Measurements from ENCODE around the gene FHIT.

FHIT gene

DNA sequence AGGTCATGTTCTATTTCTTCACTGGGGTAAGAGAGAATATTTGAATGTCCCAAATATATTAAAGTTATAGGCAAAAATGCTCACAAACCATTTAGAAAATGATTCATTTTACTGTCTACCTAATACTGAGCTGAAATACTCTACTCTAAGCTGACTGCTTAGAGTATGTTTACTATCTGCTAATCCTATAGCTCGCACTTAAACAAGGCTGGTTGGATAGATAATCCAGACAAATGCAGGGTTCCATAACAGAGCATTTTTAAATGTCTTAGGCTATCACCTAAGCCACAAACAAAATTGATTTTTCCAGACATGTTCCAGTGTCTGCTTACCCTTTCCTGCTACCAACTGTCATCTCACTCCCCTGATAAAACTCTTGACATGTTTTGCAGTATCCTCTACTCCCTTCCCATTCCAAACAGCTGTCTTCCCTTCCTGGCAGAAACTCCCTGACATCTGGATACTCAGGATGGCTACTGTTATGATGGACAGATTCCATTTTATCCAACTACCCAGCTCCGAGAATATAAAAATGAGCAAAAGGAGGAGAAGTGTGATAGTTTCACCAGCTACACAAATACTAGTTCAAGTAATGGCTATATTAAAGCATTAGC is 1034.7 kb downstream of the FHIT start:
- no peak for DNase-seq (ENCODE audit: low read depth)

DNA sequence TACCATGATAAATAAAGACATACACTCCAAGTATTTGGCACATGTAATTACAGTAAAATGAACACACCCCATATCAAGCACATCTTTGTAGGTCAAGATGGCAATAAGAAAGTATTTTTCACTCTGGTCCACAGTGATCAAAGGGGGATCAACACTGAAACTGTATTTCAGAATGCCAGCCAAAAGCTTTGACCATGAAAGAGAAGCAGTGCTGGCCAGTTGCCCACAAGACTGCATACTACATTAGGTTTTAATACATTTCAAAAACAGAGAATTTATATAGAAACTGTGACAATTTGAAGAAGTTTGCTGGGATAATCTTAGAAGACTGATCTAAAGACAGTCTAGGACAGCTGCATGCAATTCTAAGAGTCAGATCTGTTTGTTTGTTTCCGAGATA is 1035.3 kb downstream of the FHIT start:
- DNase-seq (ENCODE audit: low read depth) = no peak

DNA sequence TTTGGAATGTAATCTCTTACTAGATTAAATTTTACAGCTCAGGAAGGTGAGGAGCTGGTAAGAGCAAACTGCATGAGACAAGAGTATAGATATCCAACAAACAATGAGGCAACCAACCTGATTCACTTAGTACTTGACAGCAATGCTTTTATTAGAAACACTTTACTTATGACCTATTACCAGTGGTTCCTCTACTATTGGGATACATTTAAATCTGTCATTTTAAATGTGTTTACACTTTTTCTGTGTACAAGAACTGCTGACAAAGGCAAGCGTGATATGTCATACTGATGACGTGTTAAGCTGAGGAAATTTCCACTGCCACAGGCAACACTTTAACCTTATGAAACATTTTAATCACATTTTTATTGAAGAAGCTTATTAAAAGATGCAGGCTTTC is 1043.3 kb downstream of the FHIT start:
- DNase-seq (ENCODE audit: low read depth) = no peak

DNA sequence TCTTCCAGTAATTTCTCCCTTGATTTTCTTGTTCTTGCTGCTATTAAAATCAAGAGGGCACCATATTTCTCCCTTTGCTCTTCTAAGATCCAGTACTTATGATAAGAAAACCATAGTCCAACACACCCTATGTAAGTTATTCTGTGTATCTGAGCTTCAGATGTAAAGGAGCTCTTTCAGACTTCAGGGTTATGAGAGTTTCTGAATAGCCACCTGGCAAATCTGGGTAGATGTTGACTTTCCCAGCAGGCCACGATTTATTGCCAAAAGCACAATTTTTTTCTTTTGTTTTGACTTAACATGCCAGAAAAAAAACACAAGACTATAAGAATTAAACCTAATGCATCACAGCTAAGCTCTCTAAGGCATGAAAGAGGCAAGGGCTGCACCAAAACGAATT is 1045.0 kb downstream of the FHIT start:
- DNase-seq (ENCODE audit: low read depth) = no peak

- no peak for DNase-seq (ENCODE audit: low read depth)
These were observed 1049.1 kb downstream of the FHIT start for GRCh38 chr3:60202052-60202726.

DNA sequence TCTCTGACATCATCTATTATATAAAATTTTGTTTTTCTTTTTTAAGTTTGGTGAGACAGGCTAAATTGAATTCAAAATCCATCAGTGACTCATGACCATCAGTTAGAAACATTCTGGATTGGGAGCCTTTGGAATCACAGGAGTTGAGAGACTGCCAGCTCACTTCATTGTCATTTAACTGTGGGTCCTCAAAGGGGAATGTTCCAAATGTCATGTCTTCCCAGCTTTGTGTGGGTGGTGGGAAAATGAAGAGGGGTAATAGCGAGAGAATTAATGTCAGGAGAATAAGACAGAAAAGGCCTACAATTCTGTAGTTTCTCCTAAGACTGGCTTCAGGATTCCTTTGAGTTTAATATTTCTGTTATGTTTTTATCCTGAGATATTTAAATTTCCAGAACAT is 1051.9 kb downstream of the FHIT start:
- no peak for DNase-seq (ENCODE audit: low read depth)

DNA sequence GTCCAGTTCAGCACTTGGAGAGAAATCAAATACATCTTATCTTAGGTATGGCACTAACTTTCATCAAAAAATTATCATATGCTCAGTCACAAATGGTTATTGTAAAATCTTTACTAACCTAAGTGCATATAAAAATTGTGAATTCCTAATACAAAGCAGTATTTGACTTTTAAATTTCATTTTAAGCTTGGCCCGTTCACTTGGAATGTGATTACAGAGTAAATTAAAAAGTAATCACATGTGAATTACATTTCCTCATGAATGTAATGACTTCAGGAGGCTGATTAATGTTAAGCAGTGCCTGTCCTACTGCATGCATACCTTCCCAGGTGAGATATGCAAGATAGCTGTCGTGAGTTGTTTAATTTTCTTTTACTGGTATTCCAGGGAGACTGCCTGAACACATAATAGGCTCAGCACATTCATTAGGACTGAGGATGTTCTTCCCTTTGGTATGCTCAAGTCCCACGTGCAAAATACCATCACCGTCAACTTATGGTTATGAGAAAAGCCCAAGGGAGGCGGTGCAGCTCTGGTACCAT is 1053.0 kb downstream of the FHIT start:
- no peak for DNase-seq (ENCODE audit: low read depth)

- DNase-seq (ENCODE audit: low read depth) = no peak
These were observed 1058.7 kb downstream of the FHIT start for GRCh38 chr3:60192297-60193114.

- DNase-seq (ENCODE audit: low read depth) = no peak
These were observed 1061.2 kb downstream of the FHIT start for GRCh38 chr3:60190073-60190472.

GRCh38 chr3:60189304-60189703 is 1061.9 kb downstream of the FHIT start:
- no peak for DNase-seq (ENCODE audit: low read depth)

GRCh38 chr3:60188803-60189202 is 1062.4 kb downstream of the FHIT start:
- DNase-seq (ENCODE audit: low read depth) = no peak

DNA sequence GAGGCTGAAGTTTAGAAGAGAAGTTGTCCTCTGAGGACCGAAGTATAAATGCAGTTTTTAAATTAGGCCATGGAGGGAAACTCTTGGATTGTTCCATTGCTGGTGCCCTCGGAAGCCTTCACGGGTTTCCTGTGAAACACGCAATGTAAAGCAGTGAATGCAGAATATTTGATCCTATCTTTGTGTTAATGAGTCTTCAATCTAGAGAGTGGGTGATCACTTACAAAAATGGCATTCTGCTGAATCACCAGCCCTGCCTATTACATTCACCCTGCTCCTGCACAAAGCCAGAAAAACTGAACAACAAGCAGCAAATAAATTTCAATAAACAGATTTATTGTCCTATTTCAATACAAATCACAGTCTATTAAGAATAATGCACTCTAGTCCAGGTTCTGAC is 1063.9 kb downstream of the FHIT start:
- DNase-seq (ENCODE audit: low read depth) = no peak

DNA sequence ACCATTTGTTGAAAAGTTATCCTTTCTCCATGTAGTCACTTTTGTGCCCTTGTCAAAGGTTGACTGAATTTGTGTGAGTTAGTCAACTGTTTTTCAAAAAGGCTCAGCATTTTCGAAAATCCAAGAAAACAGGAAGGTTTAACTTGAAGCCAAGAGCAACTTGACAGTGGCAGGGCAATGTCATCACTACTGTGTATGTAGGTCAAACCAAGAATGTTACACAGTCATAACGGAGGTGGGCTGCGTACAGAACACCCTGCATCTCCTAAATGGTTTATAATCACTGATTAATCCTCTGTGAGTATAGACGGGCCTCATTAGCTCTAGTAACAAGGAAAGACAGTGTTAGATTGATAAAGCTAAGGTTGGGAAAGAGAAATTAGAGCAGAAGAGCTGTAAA is 1064.9 kb downstream of the FHIT start:
- DNase-seq (ENCODE audit: low read depth) = no peak

DNA sequence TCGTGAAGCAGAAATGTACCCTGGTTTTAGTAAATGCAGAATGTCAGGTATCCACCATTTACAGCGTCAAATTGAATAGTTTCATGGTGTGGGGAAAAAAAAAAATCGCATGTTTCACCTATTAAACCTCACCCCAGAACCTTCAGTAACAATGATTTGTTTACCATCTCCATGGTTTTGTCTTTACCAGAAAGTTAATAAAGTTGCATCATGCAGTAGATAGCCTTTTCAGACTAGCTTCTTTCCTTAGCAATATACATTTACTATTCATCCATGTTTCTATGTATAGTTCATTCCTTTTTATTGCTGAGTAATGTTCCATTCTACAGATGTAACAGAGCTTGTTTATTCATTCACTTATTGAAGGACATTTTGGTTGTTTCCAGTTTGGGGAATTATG is 1066.1 kb downstream of the FHIT start:
- DNase-seq (ENCODE audit: low read depth) = no peak

DNA sequence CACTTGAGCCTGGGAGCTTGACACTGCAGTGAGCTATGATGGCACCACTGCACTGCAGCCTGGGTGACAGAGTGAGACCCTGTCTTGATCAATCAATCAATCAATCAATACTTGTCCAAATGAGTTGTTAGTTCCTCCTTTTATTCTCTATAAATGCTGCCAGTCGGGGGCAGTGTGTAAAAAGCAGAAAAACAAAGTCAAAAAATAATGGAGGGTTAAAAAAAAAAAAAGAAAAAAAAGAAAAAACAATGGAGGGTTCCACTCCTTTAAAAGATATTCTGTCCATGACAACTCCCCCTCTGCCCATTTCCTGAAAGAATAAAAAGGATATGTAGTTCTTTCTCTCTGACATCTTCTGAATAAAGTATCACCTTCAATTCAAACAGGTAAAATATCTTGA is 1068.6 kb downstream of the FHIT start:
- DNase-seq (ENCODE audit: low read depth) = no peak

- no peak for DNase-seq (ENCODE audit: low read depth)
These were observed 1072.2 kb downstream of the FHIT start for GRCh38 chr3:60178931-60179653.

- no peak for DNase-seq (ENCODE audit: low read depth)
These were observed 1073.5 kb downstream of the FHIT start for GRCh38 chr3:60177726-60178125.

GRCh38 chr3:60176614-60177013 is 1074.6 kb downstream of the FHIT start:
- no peak for DNase-seq (ENCODE audit: low read depth)

- no peak for DNase-seq (ENCODE audit: low read depth)
These were observed 1075.6 kb downstream of the FHIT start for GRCh38 chr3:60175680-60176079.

DNA sequence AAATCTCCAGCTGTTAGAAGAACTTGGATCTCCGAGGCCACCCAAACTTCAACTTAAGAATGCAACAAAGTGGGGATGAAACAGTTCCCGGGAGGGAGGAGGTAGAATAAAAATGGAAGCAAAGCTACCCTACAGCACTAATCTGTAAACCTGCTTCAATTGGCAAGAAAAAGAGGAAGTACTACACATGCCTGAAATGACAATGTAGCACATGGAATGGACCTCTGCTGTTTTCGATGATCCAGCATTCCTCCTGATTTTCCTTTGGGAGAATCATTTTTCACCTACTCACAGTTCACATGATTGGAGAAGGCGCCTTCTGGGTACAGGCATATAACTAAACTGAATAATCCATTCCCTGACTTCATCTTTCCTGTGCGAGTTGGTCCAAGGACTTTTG is 1081.5 kb downstream of the FHIT start:
- no peak for DNase-seq (ENCODE audit: low read depth)

- no peak for DNase-seq (ENCODE audit: low read depth)
These were observed 1084.1 kb downstream of the FHIT start for GRCh38 chr3:60167186-60167585.

All from HS-27A (cell line).